GM23248 (cell line): ENCODE results near the gene CPNE2.

Experiments
- EZH2 ChIP-seq: fragments of 200-600 bp; sonication (generic); IDR thresholded peaks from 2 replicates; pipeline ENCODE4 v1.6.1; 2018; ENCODE audit warnings: antibody characterized with exemption, mild to moderate bottlenecking; ENCODE audit not compliant: insufficient read depth, poor library complexity, severe bottlenecking
- EZH2phosphoT487 ChIP-seq: fragments of 200-600 bp; sonication (generic); IDR thresholded peaks from 2 replicates; pipeline ENCODE4 v1.6.1; 2018; ENCODE audit warnings: antibody characterized with exemption, moderate library complexity, mild to moderate bottlenecking, low read depth; ENCODE audit not compliant: insufficient read depth

- no peak for TF ChIP-seq EZH2phosphoT487
- no peak for TF ChIP-seq EZH2
Observed at GRCh38 chr16:57166951-57167350, 74.6 kb downstream of the CPNE2 start.
